OCI-LY7 (cell line): Measurements from ENCODE around the gene GRK5.

Experiments
- EZH2phosphoT487 ChIP-seq: fragments of 200-600 bp; sonication (generic); IDR thresholded peaks from 2 replicates; pipeline ENCODE4 v1.6.1; 2018; ENCODE audit warnings: low read depth, borderline replicate concordance, mild to moderate bottlenecking, mixed run types, antibody characterized with exemption, low read length, moderate library complexity, mixed read lengths
- TF ChIP-seq, protein P1 (sequence below): fragments of 200-600 bp; sonication (generic); conservative IDR thresholded peaks from 2 replicates; pipeline ENCODE4 v1.5.1; 2014; ENCODE audit warnings: mild to moderate bottlenecking, antibody characterized with exemption, low read length, moderate library complexity, mixed read lengths

DNA sequence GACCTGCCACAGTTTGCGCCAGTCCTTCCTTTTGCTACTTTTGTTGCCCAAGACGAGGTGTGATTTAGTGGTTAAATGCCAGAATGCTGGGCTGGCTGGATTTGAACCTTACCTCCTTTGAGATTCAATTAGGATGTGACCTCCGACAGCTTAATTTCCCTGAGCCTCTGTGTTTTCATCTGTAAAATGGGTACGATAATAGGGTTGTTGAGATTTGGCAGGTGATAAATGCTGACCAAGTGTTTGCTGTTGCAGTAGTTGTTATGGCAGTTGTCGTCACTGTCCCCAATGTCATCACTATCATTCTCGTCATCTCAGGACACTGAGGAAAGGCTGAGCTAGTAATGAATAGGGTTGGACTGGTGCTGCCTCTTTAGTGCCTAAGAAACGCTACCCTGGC is 61.1 kb downstream of the GRK5 start:
- TF ChIP-seq, protein P1, sequence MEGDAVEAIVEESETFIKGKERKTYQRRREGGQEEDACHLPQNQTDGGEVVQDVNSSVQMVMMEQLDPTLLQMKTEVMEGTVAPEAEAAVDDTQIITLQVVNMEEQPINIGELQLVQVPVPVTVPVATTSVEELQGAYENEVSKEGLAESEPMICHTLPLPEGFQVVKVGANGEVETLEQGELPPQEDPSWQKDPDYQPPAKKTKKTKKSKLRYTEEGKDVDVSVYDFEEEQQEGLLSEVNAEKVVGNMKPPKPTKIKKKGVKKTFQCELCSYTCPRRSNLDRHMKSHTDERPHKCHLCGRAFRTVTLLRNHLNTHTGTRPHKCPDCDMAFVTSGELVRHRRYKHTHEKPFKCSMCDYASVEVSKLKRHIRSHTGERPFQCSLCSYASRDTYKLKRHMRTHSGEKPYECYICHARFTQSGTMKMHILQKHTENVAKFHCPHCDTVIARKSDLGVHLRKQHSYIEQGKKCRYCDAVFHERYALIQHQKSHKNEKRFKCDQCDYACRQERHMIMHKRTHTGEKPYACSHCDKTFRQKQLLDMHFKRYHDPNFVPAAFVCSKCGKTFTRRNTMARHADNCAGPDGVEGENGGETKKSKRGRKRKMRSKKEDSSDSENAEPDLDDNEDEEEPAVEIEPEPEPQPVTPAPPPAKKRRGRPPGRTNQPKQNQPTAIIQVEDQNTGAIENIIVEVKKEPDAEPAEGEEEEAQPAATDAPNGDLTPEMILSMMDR = no peak
- TF ChIP-seq EZH2phosphoT487 = no peak
